Endothelial cell (in vitro differentiated cells): ENCODE measurements around the gene PLCH2. TPM values are rescaled to one million over a fixed set of nuclear protein-coding genes. Genes with fewer than 3 reads are reported as not detected.

Source experiments
- DNase-seq: peaks from one replicate; pipeline ENCODE4 v3.0.0; 2021; ENCODE audit warnings: low spot score
- H3K27ac Mint-ChIP-seq: one replicate; pipeline ENCODE4 v1.8.0; 2021; ENCODE audit warnings: mixed read lengths, inconsistent platforms; ENCODE audit not compliant: unreplicated experiment
- H3K27me3 Mint-ChIP-seq: one replicate; pipeline ENCODE4 v1.8.0; 2021; ENCODE audit warnings: mild to moderate bottlenecking, moderate library complexity, mixed read lengths, inconsistent platforms; ENCODE audit not compliant: unreplicated experiment
- H3K36me3 Mint-ChIP-seq: one replicate; pipeline ENCODE4 v1.8.0; 2021; ENCODE audit warnings: mild to moderate bottlenecking, low read depth, mixed read lengths, inconsistent platforms; ENCODE audit not compliant: unreplicated experiment
- H3K4me1 Mint-ChIP-seq: one replicate; pipeline ENCODE4 v1.8.0; 2021; ENCODE audit warnings: mild to moderate bottlenecking, mixed read lengths, inconsistent platforms; ENCODE audit not compliant: unreplicated experiment
- H3K4me3 Mint-ChIP-seq: one replicate; pipeline ENCODE4 v1.8.0; 2021; ENCODE audit warnings: mild to moderate bottlenecking, mixed read lengths, inconsistent platforms; ENCODE audit not compliant: unreplicated experiment
- H3K9me3 Mint-ChIP-seq: one replicate; pipeline ENCODE4 v1.8.0; 2021; ENCODE audit warnings: mixed read lengths, inconsistent platforms; ENCODE audit not compliant: unreplicated experiment
- CTCF ChIP-seq: fragments of 200-600 bp; sonication (generic); IDR thresholded peaks from one replicate; pipeline ENCODE4 v1.5.0; 2021; ENCODE audit warnings: antibody characterized with exemption; ENCODE audit not compliant: unreplicated experiment
- total RNA-seq: library from RNA; stranded (reverse); fragmentation: NEBNext Ultra II Directional; extraction: Animal tissue kit (Norgen Biotek cat#: 25700); gene quantifications from one replicate; pipeline ENCODE4 v1.2.1, GENCODE V29; 2021; ENCODE audit not compliant: unreplicated experiment

PLCH2 gene
- total RNA-seq, 1 donor from 2014 or later = not detected

GRCh38 chr1:2451741-2452140 is 24.3 kb upstream of the PLCH2 start:
- DNase-seq = no peak
- no peak overlapping the region for H3K4me3 Mint-ChIP-seq
- H3K4me1 Mint-ChIP-seq = no peaks in the 10 kb centered on the region
- TF ChIP-seq CTCF = no peak
- H3K27ac Mint-ChIP-seq = no peak overlapping the region
- no peaks in the 10 kb centered on the region for H3K9me3 Mint-ChIP-seq
- peaks cover 2% of the 10 kb centered on the region for H3K27me3 Mint-ChIP-seq
- H3K36me3 Mint-ChIP-seq = no peaks in the 10 kb centered on the region

- H3K27ac Mint-ChIP-seq = no peak overlapping the region
- TF ChIP-seq CTCF = no peak
Observed at GRCh38 chr1:2452201-2452931, 23.7 kb upstream of the PLCH2 start.

GRCh38 chr1:2452932-2453315 is 23.2 kb upstream of the PLCH2 start:
- Mint-ChIP-seq H3K4me1 (no peaks in the 10 kb centered on the region), H3K9me3 (no peaks in the 10 kb centered on the region), H3K4me3 (no peak overlapping the region), H3K27me3 (peaks cover 2% of the 10 kb centered on the region), H3K27ac (no peak overlapping the region), H3K36me3 (no peaks in the 10 kb centered on the region)
- no peak for TF ChIP-seq CTCF
- no peak for DNase-seq

More at GRCh38 chr1:2452201-2452931, 23.7 kb upstream of the PLCH2 start:
- Mint-ChIP-seq H3K36me3 (no peaks in the 10 kb centered on the region), H3K9me3 (no peaks in the 10 kb centered on the region), H3K27me3 (peaks cover 2% of the 10 kb centered on the region), H3K4me1 (no peaks in the 10 kb centered on the region), H3K4me3 (no peak overlapping the region)
- no peak for DNase-seq

GRCh38 chr1:2454227-2454626 is 21.9 kb upstream of the PLCH2 start:
- no peaks in the 10 kb centered on the region for H3K4me1 Mint-ChIP-seq
- H3K9me3 Mint-ChIP-seq = no peaks in the 10 kb centered on the region
- no peaks in the 10 kb centered on the region for H3K36me3 Mint-ChIP-seq
- no peak overlapping the region for H3K4me3 Mint-ChIP-seq
- no peak for TF ChIP-seq CTCF
- peaks cover 2% of the 10 kb centered on the region for H3K27me3 Mint-ChIP-seq
- no peak overlapping the region for H3K27ac Mint-ChIP-seq
- DNase-seq = no peak

- H3K4me1 Mint-ChIP-seq = no peaks in the 10 kb centered on the region
- H3K4me3 Mint-ChIP-seq = no peak overlapping the region
- no peaks in the 10 kb centered on the region for H3K36me3 Mint-ChIP-seq
- TF ChIP-seq CTCF = no peak
- no peak overlapping the region for H3K27ac Mint-ChIP-seq
- peaks cover 4% of the 10 kb centered on the region for H3K27me3 Mint-ChIP-seq
- no peaks in the 10 kb centered on the region for H3K9me3 Mint-ChIP-seq
- no peak for DNase-seq
Observed at GRCh38 chr1:2455757-2456156, 20.3 kb upstream of the PLCH2 start.
